ENCODE measurements around the gene EML2.

EML2 gene

GRCh38 chr19:45585158-45585577 is 54.0 kb downstream of the EML2 start:
- H3K27me3 ChIP-seq, result peaks cover 13% of the 10 kb centered on the region

GRCh38 chr19:45584332-45585157 is 54.7 kb downstream of the EML2 start, which contains the start of gene OPA3:
OPA3 (minus strand) TSS chr19:45584802; CDS start chr19:45584764, 38 bp downstream.
- Histone ChIP-seq H3K36me3 (no peaks in the 10 kb centered on the region), H3K4me3 (ENCODE audit: low read depth in 1 of 2, low read length in 1 of 2) (peak within 1 kb of the TSS; percentile 82), H3K27me3 (peaks cover 9% of the 10 kb centered on the region), H3K27ac (peak within 1 kb of the TSS; percentile 91), H3K4me1 (ENCODE audit: control insufficient read depth in 1 of 2, insufficient read depth in 1 of 2, low read depth in 1 of 2, low read length in 1 of 2) (peaks cover 14 to 16% of the 10 kb centered on the region in 2 experiments), H3K9me3 (no peaks in the 10 kb centered on the region)
- peak; percentile 39 for TF ChIP-seq CTCF (IDR thresholded peaks at IDR 0.05)

More at GRCh38 chr19:45585158-45585577, 54.0 kb downstream of the EML2 start:
- peak overlapping the region; percentile 91 for H3K27ac ChIP-seq
- TF ChIP-seq CTCF (IDR thresholded peaks at IDR 0.05), result no peak
- peaks cover 14 to 16% of the 10 kb centered on the region in 2 experiments for H3K4me1 ChIP-seq (ENCODE audit: control insufficient read depth in 1 of 2, insufficient read depth in 1 of 2, low read depth in 1 of 2, low read length in 1 of 2)
- H3K36me3 ChIP-seq, result no peaks in the 10 kb centered on the region
- H3K4me3 ChIP-seq (ENCODE audit: low read depth in 1 of 2, low read length in 1 of 2), result peak overlapping the region; percentile 82
- no peaks in the 10 kb centered on the region for H3K9me3 ChIP-seq

- peaks cover 14 to 16% of the 10 kb centered on the region in 2 experiments for H3K4me1 ChIP-seq (ENCODE audit: control insufficient read depth in 1 of 2, insufficient read depth in 1 of 2, low read depth in 1 of 2, low read length in 1 of 2)
- no peak overlapping the region for H3K27ac ChIP-seq
These were observed 57.6 kb downstream of the EML2 start for GRCh38 chr19:45581576-45581975.

DNA sequence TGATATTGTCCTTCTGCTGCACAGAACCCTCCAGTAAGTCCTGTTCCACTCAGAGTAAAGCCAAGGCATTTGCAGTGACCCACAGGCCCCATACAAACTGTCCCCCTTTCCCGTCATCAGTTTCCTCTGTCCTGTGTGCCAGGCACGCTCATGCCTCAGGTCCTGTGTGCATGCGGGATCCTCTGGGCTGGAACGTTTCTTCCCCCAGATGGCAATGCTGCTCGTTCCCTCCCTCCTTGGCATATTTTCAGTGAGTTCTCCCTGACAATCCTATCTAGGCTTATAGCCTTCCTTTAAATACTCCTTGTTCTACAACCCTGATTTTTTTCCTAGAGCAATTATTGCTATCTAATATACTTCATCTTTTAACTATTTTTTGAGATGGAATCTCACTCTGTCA is 60.3 kb downstream of the EML2 start:
- Histone ChIP-seq H3K4me1 (ENCODE audit: control insufficient read depth in 1 of 2, insufficient read depth in 1 of 2, low read depth in 1 of 2, low read length in 1 of 2) (peaks cover 5% of the 10 kb centered on the region in 2 experiments), H3K36me3 (no peaks in the 10 kb centered on the region), H3K27me3 (no peaks in the 10 kb centered on the region), H3K9me3 (no peaks in the 10 kb centered on the region), H3K4me3 (ENCODE audit: low read depth in 1 of 2, low read length in 1 of 2) (no peak overlapping the region), H3K27ac (no peak overlapping the region)
- no peak for TF ChIP-seq CTCF (IDR thresholded peaks at IDR 0.05)

More at GRCh38 chr19:45581576-45581975, 57.6 kb downstream of the EML2 start:
- H3K4me3 ChIP-seq (ENCODE audit: low read depth in 1 of 2, low read length in 1 of 2), result no peak overlapping the region
- TF ChIP-seq CTCF (IDR thresholded peaks at IDR 0.05), result no peak
- no peaks in the 10 kb centered on the region for H3K27me3 ChIP-seq
- no peaks in the 10 kb centered on the region for H3K9me3 ChIP-seq
- H3K36me3 ChIP-seq, result no peaks in the 10 kb centered on the region

GRCh38 chr19:45577111-45577905 is 61.9 kb downstream of the EML2 start:
- Histone ChIP-seq H3K9me3 (no peaks in the 10 kb centered on the region), H3K4me3 (ENCODE audit: low read depth in 1 of 2, low read length in 1 of 2) (no peak overlapping the region), H3K4me1 (ENCODE audit: control insufficient read depth in 1 of 2, insufficient read depth in 1 of 2, low read depth in 1 of 2, low read length in 1 of 2) (no peaks in the 10 kb centered on the region), H3K27ac (no peak overlapping the region), H3K36me3 (no peaks in the 10 kb centered on the region), H3K27me3 (no peaks in the 10 kb centered on the region)
- TF ChIP-seq CTCF (IDR thresholded peaks at IDR 0.05), result no peak
